WI38 (cell line): Measurements from ENCODE around the gene STAB1.
"Not testable (repeated sequence)": the region's sequence is repeated elsewhere in the genome, so short reads cannot be mapped to it uniquely, and the experiment has no call there.

Experiments
- H3K4me3 ChIP-seq: 2 replicates; pipeline ENCODE4 v1.5.1; 2011; ENCODE audit warnings: low read depth, mild to moderate bottlenecking, control low read depth, low read length
- CTCF ChIP-seq: IDR thresholded peaks from 2 replicates; pipeline ENCODE4 v1.5.1; 2012; ENCODE audit warnings: low read depth, mild to moderate bottlenecking, control low read depth, low read length

STAB1 gene

GRCh38 chr3:52523386-52524257 lies 28.5 kb downstream of the STAB1 start:
- no peak overlapping the region for H3K4me3 ChIP-seq
- no peak for TF ChIP-seq CTCF

- H3K4me3 ChIP-seq, result no peak overlapping the region
- TF ChIP-seq CTCF, result no peak
Measured at GRCh38 chr3:52524258-52524751, 29.2 kb downstream of the STAB1 start.

GRCh38 chr3:52524752-52525679 lies 29.9 kb downstream of the STAB1 start:
- TF ChIP-seq CTCF, result no peak
- no peak overlapping the region for H3K4me3 ChIP-seq

GRCh38 chr3:52525680-52526561 lies 30.8 kb downstream of the STAB1 start:
- H3K4me3 ChIP-seq, result no peak overlapping the region
- TF ChIP-seq CTCF, result no peak

GRCh38 chr3:52526671-52527038 lies 31.5 kb downstream of the STAB1 start:
- H3K4me3 ChIP-seq, result not testable (repeated sequence)

- no peak overlapping the region for H3K4me3 ChIP-seq
- TF ChIP-seq CTCF, result no peak
Measured at GRCh38 chr3:52527039-52527731, 32.0 kb downstream of the STAB1 start.
